ENCODE results near the gene USP38.

DNA sequence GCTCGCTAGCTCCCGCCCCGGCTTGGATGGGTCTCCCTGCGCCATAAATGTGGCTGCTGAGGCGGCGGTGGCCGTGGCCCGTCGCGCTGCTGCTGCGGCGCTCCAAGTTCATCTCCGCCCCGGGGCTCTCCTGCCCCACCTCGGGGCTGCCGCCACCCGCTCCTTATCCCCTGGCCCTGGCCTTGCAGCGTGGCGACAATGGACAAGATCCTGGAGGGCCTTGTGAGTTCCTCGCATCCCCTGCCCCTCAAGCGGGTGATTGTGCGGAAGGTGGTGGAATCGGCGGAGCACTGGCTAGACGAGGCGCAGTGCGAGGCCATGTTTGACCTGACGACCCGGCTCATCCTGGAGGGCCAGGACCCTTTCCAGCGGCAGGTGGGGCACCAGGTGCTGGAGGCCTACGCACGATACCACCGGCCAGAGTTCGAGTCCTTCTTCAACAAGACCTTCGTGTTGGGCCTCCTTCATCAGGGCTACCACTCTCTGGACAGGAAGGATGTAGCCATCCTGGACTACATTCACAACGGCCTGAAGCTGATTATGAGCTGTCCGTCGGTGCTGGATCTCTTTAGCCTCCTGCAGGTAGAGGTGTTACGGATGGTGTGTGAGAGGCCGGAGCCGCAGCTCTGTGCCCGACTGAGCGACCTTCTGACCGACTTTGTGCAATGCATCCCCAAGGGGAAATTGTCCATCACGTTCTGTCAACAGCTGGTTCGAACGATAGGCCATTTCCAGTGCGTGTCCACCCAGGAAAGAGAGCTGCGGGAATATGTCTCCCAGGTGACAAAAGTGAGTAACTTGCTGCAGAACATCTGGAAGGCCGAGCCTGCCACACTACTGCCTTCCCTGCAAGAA, 763 bp downstream of the USP38 start:
- TF ChIP-seq, protein P1, sequence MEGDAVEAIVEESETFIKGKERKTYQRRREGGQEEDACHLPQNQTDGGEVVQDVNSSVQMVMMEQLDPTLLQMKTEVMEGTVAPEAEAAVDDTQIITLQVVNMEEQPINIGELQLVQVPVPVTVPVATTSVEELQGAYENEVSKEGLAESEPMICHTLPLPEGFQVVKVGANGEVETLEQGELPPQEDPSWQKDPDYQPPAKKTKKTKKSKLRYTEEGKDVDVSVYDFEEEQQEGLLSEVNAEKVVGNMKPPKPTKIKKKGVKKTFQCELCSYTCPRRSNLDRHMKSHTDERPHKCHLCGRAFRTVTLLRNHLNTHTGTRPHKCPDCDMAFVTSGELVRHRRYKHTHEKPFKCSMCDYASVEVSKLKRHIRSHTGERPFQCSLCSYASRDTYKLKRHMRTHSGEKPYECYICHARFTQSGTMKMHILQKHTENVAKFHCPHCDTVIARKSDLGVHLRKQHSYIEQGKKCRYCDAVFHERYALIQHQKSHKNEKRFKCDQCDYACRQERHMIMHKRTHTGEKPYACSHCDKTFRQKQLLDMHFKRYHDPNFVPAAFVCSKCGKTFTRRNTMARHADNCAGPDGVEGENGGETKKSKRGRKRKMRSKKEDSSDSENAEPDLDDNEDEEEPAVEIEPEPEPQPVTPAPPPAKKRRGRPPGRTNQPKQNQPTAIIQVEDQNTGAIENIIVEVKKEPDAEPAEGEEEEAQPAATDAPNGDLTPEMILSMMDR (IDR thresholded peaks at IDR 0.05): no peak
- no peak for TF ChIP-seq POLR2A (IDR thresholded peaks at IDR 0.05)
